G401 (cell line): ENCODE data around the gene C16orf95. TPM values are rescaled to one million over a fixed set of nuclear protein-coding genes. Genes with fewer than 3 reads are reported as not detected.
"Not testable (repeated sequence)": the region's sequence is repeated elsewhere in the genome, so short reads cannot be mapped to it uniquely, and the experiment has no call there.

Source experiments
- DNase-seq: peaks from one replicate; pipeline ENCODE4 v3.0.0-alpha.2; 2015; ENCODE audit warnings: low spot score
- in situ Hi-C: cut with HindIII; loops from 2 replicates; pipeline ENCODE4 v1.10.0; 2016; ENCODE audit warnings: low sequenced_read_pairs, mixed read lengths
- total RNA-seq: library from RNA; depleted of rRNA; stranded (reverse); fragments of >200 nt; shearing (Covaris generic); gene quantifications from 2 replicates; pipeline ENCODE4 v1.2.3, GENCODE V29; 2014; rRNA removed

C16orf95 gene
- total RNA-seq, 1 experiment from 2014 or later = 7.0 TPM

- DNase-seq = no peak
- in situ Hi-C loops = no loop called here
Measured at GRCh38 chr16:87267566-87267965, 49.6 kb downstream of the C16orf95 start.

DNA sequence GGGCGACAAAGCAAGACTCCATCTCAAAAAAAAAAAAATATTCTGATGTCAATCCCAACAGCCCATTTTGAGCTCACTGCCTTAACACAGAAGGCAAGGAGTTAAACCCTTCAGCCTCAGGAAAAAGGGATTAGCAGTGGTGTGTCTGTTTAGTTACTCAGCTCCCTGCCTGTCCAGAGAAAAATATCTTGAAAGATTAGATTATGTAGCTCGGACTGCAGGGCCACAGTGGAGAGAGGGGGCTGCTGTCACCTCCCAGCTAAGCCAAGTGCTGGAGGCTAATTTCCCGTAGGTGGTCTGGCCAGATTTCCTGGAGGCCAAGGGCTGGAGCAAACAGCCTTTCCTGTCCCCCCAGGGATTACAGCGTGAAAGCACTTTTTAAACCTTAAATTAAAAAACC is 50.3 kb downstream of the C16orf95 start:
- no peak for DNase-seq
- in situ Hi-C loops = no loop called here

DNA sequence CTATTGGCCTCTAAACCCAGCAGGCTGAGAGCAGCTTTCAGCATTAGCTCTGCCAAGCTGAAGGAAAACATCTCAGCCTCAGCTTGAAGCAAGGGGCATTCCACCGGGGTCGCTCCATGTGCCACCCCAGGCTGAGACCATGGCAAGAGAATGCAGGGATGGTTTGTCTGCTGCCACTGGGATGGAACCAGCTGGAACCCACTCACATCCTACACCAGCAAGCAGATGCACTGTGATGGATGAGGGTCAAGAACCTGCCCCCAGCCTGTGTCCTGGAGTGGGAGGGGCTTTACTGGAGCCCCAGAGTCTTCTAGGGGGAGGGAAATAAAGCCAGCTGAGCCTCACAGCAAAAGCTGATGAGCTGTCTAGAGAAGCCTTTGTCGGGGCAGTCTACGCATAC is 51.9 kb downstream of the C16orf95 start:
- no peak for DNase-seq
- in situ Hi-C loops = no loop called here

DNA sequence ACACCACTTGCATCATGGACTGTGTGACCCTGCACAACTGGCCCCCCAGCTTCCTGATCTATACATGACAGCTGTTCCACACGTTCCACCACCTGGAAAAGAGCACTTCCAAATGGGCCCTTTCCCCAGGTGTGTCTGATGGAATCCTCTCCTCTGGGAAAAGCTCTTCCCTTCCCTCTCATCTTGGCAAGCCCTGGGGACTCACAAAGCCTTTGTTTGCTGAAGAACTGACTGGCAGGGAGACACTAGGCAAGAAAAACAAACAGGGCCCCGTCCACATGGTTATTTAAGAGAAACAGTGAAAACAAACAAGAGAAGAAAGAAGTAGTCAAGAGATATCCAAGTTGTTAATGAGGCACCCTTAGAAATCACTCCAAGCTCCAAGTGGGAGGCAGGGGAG is 52.6 kb downstream of the C16orf95 start:
- in situ Hi-C loops = no loop called here
- no peak for DNase-seq

GRCh38 chr16:87263418-87264052 is 53.7 kb downstream of the C16orf95 start:
- DNase-seq = no peak
- in situ Hi-C loops = no loop called here

DNA sequence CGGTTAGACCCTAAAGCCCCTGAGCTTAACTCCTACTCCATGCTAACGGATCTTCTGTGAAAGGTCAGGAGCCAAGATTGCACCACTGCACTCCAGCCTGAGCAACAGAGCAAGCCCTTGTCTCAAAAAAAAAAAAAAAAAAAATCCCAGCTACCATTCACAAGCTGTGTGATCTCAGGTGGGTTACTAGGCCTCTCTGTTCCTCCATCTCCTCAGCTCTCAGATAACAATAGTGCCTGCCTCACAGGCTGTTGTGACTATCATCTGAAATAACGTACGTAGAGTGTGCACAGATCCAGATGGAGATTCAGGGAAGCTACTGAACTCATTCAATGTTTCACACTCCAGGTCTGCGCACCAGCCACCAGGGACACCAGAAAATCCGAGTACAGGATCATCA is 57.8 kb downstream of the C16orf95 start:
- DNase-seq = no peak
- in situ Hi-C loops = no loop called here

- in situ Hi-C loops, DNase-seq: not testable (repeated sequence)
Measured at GRCh38 chr16:87258653-87259052, 58.5 kb downstream of the C16orf95 start.

- no peak for DNase-seq
- in situ Hi-C loops = no loop called here
Measured at GRCh38 chr16:87255866-87256265, 61.3 kb downstream of the C16orf95 start.

DNA sequence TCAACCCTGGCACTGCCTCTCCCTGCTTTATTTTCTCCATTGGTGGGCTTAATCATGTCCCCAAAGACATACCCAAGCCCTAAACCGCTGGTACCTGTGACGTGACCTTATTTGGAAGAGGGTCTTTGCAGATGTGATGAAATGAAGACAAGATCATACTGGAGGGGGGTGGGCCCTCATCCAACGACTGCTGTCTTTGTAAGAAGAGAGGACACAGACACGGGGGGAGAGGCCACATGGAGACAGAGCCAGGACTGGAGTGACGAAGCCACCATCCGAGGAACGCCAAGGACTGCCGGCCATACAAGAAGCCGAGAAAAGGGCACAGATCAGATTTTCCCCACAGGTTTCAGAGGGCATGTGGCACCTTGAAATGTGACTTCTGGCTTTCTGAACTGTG is 62.5 kb downstream of the C16orf95 start:
- DNase-seq = no peak
- in situ Hi-C loops = no loop called here

- DNase-seq = no peak
- in situ Hi-C loops = no loop called here
Measured at GRCh38 chr16:87254296-87254695, 62.9 kb downstream of the C16orf95 start.

- in situ Hi-C loops = no loop called here
- DNase-seq = no peak
Measured at GRCh38 chr16:87253536-87253935, 63.7 kb downstream of the C16orf95 start.

Other genes starting within 250 kb of the C16orf95 start
- 11.9 and 15.4 TPM in 2 replicates for gene FBXO31, start 66.4 kb upstream of the C16orf95 start, total RNA-seq
- gene MAP1LC3B, start 74.9 kb upstream of the C16orf95 start, total RNA-seq = 26.7 and 40.8 TPM in 2 replicates
- 10.9 and 12.9 TPM in 2 replicates for gene ZCCHC14, start 175.6 kb upstream of the C16orf95 start, total RNA-seq